GM18870 (cell line): ENCODE data around the gene CD200.
"Not testable (repeated sequence)": the region's sequence is repeated elsewhere in the genome, so short reads cannot be mapped to it uniquely, and the experiment has no call there.

Experiments used
- ATAC-seq: cut with Tn5 transposase; IDR thresholded peaks from one replicate; pipeline ENCODE4 v1.9.1; 2021; ENCODE audit warnings: moderate library complexity; ENCODE audit not compliant: unreplicated experiment

Gene CD200

DNA sequence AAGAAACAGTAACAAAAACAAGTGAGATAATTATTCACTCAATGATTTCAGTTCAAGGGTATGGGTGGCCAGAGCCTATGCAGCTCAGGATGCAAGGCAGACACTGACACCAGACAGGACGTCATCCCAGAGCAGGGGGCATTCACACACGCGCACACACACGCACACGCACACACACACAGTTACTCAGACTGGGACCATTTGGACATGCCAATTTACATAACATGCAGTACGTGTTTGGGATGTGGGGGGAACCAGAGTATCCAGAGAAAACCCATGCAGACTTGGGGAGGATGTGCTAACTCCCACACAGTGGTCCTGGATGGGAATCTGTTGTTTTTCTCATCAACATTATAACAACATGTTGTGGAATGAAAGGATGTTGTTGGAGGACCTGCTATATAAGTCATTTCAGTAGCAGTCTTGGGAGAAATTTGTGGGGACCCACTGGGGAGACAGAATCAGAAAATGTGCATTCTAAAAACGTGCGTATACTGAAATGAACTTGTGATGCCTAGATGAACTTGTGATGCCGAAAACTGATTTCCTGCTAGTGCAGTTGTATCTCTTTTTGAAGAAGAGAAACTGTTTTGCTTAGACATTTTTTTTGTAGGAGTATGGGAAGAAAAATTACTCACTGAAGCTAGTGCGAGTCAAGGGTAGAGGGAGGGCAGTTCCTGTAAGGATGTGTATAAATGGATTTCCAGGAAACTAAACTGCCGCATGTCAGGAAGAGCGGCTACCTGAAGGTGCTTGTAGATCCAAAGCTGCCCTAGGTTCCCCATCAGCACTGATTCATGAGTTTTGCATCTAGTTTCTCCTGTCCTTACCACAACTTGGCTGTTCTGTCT lies 25.2 kb downstream of the CD200 start:
- no peak for ATAC-seq

DNA sequence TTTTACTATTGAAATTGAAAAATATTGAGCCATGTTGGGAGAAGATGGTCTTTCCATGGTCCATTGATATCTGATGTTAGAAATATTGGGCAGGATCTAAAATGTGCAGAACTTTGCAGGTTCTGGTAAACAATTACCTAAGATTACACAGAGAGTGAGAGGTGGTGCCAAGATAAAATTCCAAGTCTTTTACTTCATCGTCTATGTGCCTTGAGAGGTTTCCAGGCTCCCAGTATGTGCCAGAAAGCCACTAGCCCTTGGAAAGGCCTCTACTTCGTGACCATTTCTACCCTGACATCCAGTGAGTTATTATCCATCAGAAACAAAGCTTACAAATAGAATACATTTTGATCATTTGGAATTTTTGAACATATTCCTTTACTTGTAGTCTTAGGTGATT lies 27.6 kb downstream of the CD200 start:
- no peak for ATAC-seq

DNA sequence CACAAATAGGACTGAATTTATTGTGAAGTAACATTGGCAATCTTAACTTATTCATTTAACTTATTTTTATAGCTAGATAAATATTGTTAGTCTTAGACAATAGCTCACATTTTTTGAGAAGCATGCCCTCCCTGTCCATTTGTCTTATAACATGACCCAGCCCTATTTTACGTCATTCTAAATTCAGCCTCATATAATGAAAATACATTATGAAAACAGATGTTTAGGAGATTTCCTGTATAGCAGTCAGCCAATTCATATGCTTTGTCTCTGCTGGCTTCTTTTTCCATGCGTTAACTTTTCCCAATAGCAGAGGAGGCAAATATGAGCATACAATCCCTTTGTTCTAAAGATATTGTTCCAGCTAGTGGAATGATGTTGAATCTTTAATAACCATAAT lies 29.3 kb downstream of the CD200 start:
- ATAC-seq = no peak

DNA sequence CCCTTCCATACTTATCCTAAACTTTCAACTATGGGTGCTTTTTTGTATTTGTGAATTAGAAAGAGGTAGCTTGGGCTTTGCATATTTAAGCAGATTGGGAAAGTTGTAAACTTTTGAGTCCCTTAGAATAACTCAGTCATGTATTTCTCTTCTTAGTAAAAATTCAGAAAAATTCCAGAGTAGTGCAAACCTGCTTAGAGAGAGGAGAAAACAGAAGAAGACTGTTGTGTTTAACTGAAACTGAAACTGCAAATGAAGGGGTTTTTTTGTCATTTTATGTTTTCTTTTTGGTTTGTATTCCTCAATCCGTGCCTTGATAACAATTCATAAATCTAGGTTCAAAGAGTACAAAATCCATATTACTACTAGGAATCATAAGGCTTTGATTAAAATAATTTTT lies 31.3 kb downstream of the CD200 start:
- peak; percentile 57 for ATAC-seq

DNA sequence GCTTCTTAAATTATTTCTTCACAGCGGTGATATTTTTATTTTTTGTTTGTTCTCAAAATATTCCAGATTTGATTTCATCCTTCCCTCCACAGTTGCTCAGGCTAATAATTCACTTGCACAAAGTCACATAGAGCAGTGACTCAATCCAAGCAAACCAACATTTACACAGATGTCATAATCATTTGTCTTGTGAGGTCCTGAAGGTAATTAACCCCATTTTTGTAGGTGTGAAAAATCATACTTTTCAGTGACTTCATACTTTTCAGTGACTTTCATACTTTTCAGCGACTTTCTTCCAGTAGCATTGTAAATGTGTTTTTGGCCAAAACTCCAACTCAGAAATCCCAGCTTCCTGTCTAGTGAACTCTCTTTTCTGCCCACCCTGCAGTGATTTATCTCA lies 32.1 kb downstream of the CD200 start:
- ATAC-seq = peak; percentile 36

DNA sequence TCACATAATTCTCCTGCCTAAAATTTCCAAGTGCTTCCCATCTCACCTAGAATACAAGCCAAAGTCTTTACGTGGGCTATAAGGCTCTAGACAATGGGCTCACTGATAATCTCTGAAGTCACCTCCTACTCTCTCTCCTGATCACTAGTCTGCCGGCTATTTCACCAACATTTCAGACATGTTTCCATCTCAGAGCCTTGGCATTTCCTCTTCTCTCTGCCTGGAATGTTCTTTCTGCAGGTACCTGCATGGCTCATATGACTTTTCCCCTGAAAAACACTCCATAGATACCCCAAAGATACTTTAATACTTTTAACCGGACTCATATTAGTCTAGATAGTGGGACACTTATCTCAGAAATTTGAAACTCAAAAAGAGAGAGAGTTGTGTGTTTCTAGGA lies 32.7 kb downstream of the CD200 start:
- no peak for ATAC-seq

DNA sequence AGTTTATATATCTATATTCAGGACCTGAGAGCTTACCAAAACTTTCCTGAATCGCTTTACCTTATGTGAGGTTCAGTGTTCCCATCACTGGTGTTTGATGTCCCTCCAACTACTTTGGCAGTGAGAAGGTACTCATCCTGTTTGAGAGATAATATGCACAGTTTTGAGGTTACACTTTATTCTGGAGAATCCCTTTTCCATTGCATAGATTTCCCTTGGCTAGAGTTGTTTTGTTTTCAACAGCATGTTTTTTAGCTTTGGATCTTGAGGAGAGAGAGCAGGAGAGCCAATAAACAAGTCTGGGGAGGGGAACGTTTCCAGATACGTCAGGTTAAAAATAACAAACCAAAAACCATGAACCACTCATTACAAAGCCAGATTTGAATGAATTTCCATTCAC lies 33.6 kb downstream of the CD200 start:
- no peak for ATAC-seq

DNA sequence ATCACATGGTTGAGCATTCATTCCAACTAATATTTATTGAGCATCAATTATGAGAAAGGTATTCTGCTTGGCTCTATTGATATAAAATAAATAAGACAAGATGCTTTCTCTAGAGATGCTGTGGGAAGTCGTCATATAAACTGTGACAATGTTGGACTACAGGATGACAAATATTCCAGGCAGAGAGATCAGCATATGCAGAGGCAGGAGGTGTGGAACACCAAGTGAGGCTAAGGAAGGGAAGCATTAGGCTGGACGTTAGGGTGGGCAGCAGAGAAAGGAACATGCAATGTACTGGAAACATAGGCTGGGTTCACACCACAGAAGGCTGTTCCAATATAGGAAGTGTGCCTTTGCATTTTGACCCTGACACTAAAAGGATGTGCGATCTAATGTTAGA lies 38.6 kb downstream of the CD200 start:
- ATAC-seq = no peak

DNA sequence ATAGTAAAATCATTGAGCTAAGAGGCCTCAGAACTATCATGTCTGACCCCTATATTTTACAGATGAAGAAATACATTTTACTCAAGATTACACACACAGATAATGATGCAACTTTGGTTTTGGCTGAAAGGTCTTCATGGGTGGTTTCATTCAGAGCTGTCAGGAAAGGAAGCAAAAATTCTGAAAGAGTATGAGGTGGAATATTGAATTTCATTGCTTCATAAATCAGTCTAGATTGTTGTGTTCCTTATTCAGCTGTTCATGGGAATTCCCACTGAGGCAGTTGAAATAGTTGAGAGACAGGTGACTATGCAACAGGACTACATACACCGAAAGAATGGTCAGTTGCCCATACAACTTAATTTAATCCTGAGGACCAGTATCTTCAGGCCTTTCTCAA lies 39.4 kb downstream of the CD200 start:
- ATAC-seq = no peak

DNA sequence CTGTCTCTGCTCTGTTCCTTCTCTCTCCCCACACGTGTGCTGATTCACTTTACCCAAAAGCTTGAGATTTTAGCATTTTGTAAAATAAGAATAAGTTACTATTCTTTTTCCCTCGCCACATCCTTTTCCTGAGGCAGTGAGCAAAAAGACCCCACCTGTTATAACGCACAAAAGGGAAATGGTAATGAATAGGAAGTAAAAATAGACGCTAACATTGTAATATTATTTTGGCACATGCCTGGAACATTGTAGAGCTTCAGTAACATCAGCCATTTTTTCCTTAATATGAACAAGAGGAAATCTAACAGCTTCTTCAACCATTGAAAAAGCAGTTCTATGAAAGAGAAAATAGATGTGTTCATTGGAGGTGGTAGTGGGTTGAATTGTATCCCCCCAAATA lies 40.5 kb downstream of the CD200 start:
- ATAC-seq = no peak

DNA sequence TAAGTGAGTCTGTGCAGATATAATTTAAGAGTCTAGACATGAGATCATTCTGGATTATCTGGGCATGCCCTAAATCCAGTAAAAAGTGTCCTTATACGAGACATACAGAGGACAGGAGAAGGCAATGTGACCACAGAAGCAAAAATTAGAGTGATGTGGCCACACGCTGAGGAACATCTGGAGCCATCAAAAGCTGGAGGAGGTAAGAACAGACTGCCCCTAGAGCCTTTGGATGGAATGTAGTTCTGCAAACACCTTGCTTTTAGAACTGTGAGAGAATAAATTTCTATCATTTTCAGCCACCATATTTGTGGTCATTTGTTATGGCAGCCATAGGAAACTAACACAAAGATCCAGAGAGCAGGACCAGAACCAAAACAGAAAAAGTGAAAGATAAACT lies 41.0 kb downstream of the CD200 start:
- ATAC-seq = no peak

DNA sequence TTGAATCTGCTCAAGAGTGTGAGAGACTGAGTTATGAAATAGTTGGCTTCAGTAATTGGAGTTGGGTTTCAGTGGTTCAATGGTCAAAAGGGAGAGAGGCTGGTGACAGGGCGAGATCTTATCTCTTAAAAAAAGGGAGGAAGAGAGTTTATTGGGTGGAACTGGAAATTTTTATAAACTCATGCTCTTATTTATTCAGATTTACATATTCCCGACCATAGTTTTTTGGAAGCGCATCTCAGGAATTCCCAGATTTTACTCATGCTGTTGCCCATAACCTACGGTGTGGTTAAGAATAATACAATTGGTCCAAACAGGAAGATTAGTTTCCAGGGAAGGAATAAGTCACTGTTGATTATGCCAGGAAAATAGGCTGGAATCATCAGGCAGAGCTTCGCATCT lies 41.4 kb downstream of the CD200 start:
- ATAC-seq = no peak

DNA sequence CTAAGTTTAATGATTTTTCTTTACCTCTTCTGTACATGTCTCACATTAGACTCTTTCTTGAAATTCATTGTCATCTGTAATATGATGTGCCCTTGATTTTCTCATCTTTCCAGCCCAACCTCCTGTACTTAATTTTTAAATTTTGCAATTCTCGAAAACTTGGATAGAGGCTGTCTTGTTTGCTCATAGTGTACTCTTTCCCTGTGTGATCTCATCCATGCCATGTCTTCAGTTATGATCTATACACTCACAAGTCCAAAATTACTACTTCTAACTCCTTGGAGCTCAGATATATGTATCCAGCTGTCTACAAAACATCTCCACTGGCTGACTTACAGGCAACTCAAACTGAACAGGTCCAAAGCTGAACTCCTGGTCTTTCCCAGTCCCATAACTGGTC lies 42.2 kb downstream of the CD200 start:
- no peak for ATAC-seq

DNA sequence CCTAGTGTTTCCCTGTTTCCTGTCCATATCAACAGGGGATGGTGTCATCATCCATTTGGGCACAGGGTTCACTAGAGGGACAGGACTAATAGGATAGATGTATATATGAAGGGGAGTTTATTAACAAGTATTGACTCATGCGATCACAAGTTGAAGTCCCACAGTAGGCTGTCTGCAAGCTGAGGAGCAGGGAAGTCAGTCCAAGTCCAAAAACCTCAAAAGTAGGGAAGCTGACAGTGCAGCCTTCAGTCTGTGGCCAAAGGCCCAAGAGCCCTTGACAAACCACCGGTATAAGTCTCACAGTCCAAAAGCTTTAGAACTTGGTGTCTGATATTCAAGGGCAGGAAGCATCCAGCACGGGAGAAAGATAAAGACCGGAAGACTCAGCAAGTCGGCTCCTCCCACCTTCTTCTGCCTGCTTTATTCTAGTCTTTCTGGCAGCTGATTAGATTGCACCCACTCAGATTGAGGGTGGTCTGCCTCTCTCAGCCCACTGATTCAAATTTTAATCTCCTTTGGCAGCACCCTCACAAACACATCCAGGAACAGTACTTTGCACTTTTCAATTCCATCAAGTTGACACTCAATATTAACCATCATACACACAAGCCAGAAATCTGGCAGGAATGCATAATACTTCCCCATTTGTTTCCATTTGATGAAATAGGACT lies 43.4 kb downstream of the CD200 start:
- no peak for ATAC-seq

DNA sequence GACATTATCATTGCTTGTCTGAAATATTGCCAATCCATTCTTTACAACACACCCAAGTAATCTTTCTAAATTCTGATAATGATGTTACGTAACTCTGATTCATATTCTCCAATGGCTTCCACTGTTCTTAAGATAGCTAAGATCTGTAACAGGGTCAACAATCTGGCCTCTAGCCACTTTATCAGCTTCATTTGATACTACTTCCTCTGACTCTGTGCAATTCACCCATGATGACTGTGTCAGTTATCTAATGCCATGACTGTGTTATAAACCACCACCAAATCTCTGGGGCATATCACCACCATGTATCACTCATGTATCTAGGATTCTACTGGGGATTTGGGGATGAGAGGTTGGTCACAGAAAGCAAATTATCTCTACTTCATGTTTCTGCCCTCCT lies 44.0 kb downstream of the CD200 start:
- no peak for ATAC-seq

DNA sequence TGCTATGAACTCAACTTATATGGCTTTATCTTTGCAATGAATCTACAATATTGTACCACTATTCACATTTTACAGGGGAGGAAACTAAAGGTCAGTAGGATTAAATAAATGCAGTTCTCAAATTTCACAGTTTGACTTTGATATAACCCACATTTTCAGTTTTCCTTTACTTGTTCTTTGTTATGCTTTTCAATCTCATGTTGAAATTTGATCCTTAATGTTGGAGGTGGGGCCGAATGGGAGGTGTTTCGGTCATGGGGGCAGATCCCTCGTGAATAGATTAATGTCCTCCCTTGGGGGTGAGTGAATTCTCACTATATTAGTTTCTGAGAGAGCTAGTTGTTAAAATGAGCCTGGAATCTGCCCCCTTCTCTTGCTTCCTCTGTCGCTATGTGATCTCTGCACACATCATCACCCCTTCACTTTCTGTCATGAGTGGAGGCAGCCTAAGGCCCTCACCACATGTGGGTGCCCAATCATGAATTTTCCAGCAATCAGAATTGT lies 44.7 kb downstream of the CD200 start:
- ATAC-seq = no peak

DNA sequence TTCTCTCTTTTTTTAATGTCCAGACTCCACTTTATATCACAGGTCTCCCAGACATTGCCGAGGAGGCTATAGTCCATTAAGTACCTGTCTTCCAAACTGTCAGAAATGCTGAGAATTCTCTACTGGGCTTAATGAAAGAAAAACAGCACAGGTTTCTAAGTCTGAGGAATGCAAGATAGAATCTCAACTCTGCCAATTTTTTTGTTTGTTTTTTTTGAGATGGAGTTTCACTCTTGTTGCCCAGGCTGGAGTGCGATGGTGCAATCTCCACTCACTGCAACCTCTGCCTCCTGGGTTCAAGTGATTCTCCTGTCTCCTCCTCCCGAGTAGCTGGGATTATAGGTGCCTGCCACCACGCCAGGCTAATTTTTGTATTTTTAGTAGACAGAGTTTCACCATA lies 45.4 kb downstream of the CD200 start:
- not testable (repeated sequence) for ATAC-seq

DNA sequence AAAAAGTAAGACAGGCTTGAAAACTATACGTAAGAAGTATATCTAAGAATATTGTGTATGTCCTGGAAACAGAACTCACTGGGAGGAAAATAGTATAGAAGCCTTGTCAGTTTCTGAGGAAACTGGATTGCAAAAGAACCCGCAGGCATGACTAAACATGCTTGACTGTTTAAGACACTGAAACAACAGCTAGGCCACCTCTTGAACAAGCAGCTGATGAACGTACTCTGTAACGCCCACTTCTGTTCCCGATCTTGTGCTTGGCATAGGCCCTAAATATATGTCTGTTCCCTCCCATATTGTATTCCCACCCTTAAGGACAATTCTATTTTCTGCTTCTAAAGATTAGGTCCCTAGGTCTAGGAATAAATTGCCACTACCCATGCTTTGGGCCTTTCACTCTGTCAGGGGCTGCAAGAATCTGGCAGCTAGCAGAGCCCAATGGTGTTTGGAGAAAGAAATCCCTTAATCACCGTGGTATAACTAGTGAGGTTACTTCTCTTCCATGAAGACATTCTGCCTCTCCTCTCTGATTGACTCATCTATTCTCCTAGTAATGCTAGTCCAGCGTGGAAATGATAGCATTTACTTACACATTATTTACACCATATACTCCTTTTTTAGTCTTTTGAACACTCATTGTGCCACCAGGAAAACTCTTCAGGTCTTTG lies 46.2 kb downstream of the CD200 start:
- no peak for ATAC-seq

DNA sequence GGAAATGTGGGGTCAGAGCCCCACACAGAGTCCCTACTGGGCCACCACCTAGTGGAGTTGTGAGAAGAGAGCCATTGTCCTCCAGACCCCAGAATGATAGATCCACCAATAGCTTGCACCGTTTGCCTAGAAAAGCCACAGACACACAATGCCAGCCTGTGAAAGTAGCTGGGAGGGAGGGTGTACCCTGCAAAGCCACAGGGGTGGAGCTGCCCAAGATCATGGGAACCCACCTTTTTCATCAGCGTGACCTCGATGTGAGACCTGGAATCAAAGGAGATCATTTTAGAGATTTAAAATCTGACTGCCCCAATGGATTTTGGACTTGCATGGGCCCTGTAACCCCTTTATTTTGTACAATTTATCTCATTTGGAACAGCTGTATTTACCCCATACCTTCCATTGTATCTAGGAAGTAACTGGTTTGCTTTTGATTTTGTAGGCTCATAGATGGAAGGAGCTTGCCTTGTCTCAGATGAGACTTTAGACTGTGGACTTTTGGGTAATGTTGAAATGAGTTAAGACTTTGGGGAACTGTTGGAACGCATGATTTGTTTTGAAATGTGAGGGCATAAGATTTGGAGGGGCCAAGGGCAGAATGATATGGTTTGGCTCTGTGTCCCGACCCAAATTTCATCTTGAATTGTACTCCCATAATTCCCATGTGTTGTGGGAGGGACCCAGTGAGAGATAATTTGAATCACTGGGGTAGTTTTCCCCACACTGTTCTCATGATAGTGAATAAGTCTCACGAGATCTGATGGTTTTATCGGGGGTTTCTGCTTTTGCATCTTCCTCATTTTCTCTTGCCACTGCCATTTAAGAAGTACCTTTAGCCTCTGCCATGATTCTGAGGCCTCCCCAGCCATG lies 49.0 kb downstream of the CD200 start:
- ATAC-seq = no peak

DNA sequence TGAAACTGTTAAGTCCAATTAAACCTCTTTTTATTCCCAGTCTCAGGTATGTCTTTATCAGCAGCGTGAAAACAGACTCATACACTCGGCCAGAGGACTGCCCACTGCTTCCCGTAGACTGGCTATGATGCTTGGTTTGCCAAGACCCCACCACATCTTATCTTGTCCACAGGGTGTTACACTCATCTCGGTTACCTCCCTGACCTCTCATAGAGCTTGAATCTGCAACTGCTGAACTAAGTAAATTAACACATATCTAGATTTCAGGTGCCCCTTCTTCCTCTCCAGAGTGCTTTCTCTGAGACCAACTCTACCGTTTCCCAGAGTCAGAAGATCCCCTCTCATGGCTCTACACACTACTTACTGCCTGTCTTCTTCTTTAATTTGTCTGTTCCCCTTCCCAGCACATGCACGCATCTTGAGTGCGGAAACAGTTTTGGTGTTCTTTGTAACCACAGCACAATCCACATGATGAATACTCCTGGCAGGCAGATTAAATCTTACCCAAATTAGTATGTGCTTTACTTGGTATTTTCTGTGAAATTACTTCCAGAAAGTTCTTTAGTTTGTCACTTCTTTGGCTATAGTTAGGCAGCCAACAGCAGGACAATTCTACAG lies 49.7 kb downstream of the CD200 start:
- ATAC-seq = no peak
